RWPE2 (cell line): ENCODE data around the gene GNG13.
A peak's percentile ranks its signal among the peaks of the same experiment; 100 is the strongest.

ENCODE experiments used
- ATAC-seq: fragments of 200-7000 bp; cut with Tn5 transposase; 3 replicates; pipeline ENCODE4 v1.9.1; 2021; ENCODE audit warnings: low read depth
- DNase-seq: peaks from one replicate; pipeline ENCODE4 v3.0.0-alpha.2; 2020; ENCODE audit warnings: low spot score
- H3K27ac ChIP-seq: fragments of 450-650 bp; 2 replicates; pipeline ENCODE4 v1.5.1; 2017; ENCODE audit warnings: mild to moderate bottlenecking; ENCODE audit not compliant: poor library complexity, severe bottlenecking
- H3K27me3 ChIP-seq: fragments of 250-450 bp; sonication (Bioruptor Pico); 2 replicates; pipeline ENCODE4 v1.5.1; 2021; ENCODE audit warnings: mild to moderate bottlenecking, moderate library complexity; ENCODE audit not compliant: insufficient read depth, poor library complexity, severe bottlenecking
- H3K36me3 ChIP-seq: fragments of 250-450 bp; sonication (Bioruptor Pico); 2 replicates; pipeline ENCODE4 v1.5.1; 2020; ENCODE audit warnings: low read depth, mild to moderate bottlenecking, moderate library complexity
- H3K4me1 ChIP-seq: fragments of 250-450 bp; sonication (Bioruptor Pico); 2 replicates; pipeline ENCODE4 v1.5.1; 2021; ENCODE audit warnings: mild to moderate bottlenecking, moderate library complexity; ENCODE audit not compliant: insufficient read depth, poor library complexity, severe bottlenecking
- H3K4me3 ChIP-seq: fragments of 250-450 bp; sonication (Bioruptor Pico); 2 replicates; pipeline ENCODE4 v1.5.1; 2021; ENCODE audit warnings: mild to moderate bottlenecking, moderate library complexity; ENCODE audit not compliant: severe bottlenecking
- H3K9me3 ChIP-seq: fragments of 250-450 bp; sonication (Bioruptor Pico); 2 replicates; pipeline ENCODE4 v1.5.1; 2021; ENCODE audit warnings: mild to moderate bottlenecking, moderate library complexity; ENCODE audit not compliant: severe bottlenecking
- CTCF ChIP-seq: fragments of 450-650 bp; IDR thresholded peaks from one replicate; pipeline ENCODE4 v1.5.1; 2017; ENCODE audit warnings: mild to moderate bottlenecking, moderate library complexity; ENCODE audit not compliant: poor library complexity, severe bottlenecking

Gene GNG13

GRCh38 chr16:807347-808084 lies 7.0 kb upstream of the GNG13 start:
- H3K36me3 ChIP-seq, result no peaks in the 10 kb centered on the region
- ATAC-seq (peak; percentile 85), DNase-seq (no peak)
- H3K4me1 ChIP-seq, result no peaks in the 10 kb centered on the region
- peaks cover 29% of the 10 kb centered on the region for H3K27me3 ChIP-seq
- H3K27ac ChIP-seq, result peak overlapping the region; percentile 51
- no peak for TF ChIP-seq CTCF
- H3K4me3 ChIP-seq, result peak overlapping the region; percentile 56
- H3K9me3 ChIP-seq, result no peaks in the 10 kb centered on the region

- Histone ChIP-seq H3K4me3 (no peak overlapping the region), H3K27me3 (peaks cover 39% of the 10 kb centered on the region), H3K27ac (no peak overlapping the region), H3K4me1 (no peaks in the 10 kb centered on the region), H3K9me3 (no peaks in the 10 kb centered on the region), H3K36me3 (no peaks in the 10 kb centered on the region)
- DNase-seq (no peak), ATAC-seq (no peak)
- no peak for TF ChIP-seq CTCF
Measured at GRCh38 chr16:805474-805873, 4.9 kb upstream of the GNG13 start.

GRCh38 chr16:804193-805048 lies 3.9 kb upstream of the GNG13 start:
- H3K36me3 ChIP-seq, result no peaks in the 10 kb centered on the region
- no peak for TF ChIP-seq CTCF
- H3K27ac ChIP-seq, result no peak overlapping the region
- no peak overlapping the region for H3K4me3 ChIP-seq
- H3K27me3 ChIP-seq, result peaks cover 50% of the 10 kb centered on the region
- no peak for ATAC-seq
- H3K9me3 ChIP-seq, result no peaks in the 10 kb centered on the region
- DNase-seq, result no peak
- H3K4me1 ChIP-seq, result no peaks in the 10 kb centered on the region

- DNase-seq (no peak), ATAC-seq (no peak)
- no peak for TF ChIP-seq CTCF
- Histone ChIP-seq H3K4me1 (no peaks in the 10 kb centered on the region), H3K27ac (no peak overlapping the region), H3K9me3 (no peaks in the 10 kb centered on the region), H3K4me3 (no peak overlapping the region), H3K27me3 (peaks cover 52% of the 10 kb centered on the region), H3K36me3 (no peaks in the 10 kb centered on the region)
Measured at GRCh38 chr16:803754-804080, 3.2 kb upstream of the GNG13 start.
